A549 (cell line): Measurements from ENCODE around the gene C11orf86. TPM values are rescaled to one million over a fixed set of nuclear protein-coding genes. Genes with fewer than 3 reads are reported as not detected.
A peak's percentile ranks its signal among the peaks of the same experiment; 100 is the strongest.
"Not testable (repeated sequence)": the region's sequence is repeated elsewhere in the genome, so short reads cannot be mapped to it uniquely, and the experiment has no call there.

Source experiments
- ATAC-seq, 2 experiments: fragments of 200-7000 bp in 1 of 2; fragments of >200 bp in 1 of 2; cut with Nextera tagmentation in 1 of 2; cut with Tn5 transposase in 1 of 2; 3 replicates each; pipeline versions ENCODE4 v1.8.0 to v1.9.1; 2018 to 2020; ENCODE audit warnings: mild to moderate bottlenecking in 1 of 2, moderate library complexity in 1 of 2
- CTCF ChIA-PET: fragments of 300-600 bp; sonication (Branson Sonifier 250); formaldehyde crosslinking; extraction: SDS; loops from one replicate; lab custom pipeline; 2021; ENCODE audit warnings: antibody characterized with exemption, inconsistent platforms; lab: Yijun Ruan, JAX
- POLR2A ChIA-PET: fragments of 350-600 bp; formaldehyde crosslinking; extraction: SDS; loops from one replicate; lab custom pipeline; 2021; ENCODE audit warnings: antibody characterized with exemption, inconsistent platforms; lab: Yijun Ruan, JAX
- DNase-seq, 2 experiments: peaks; one replicate each; pipeline versions ENCODE4 v3.0.0 to v3.0.0-alpha.2; 2011 to 2016; ENCODE audit warnings: low read depth in 1 of 2, low spot score in 1 of 2
- FAIRE-seq: peaks from 2 replicates; lab custom pipeline; 2011; peaks lifted over from hg19 to GRCh38; lab: Jason Lieb, UNC
- H3K27ac ChIP-seq, 2 experiments: fragments of >200 bp; sonication (Bioruptor Twin); formaldehyde crosslinking; 3 replicates each; pipeline ENCODE4 v1.5.1; 2016 to 2017
- H3K4me1 ChIP-seq: fragments of >200 bp; sonication (Bioruptor Twin); formaldehyde crosslinking; 3 replicates; pipeline ENCODE4 v1.6.1; 2016
- H3K4me2 ChIP-seq: fragments of >200 bp; sonication (Bioruptor Twin); formaldehyde crosslinking; 3 replicates; pipeline ENCODE4 v1.6.1; 2016
- H3K4me3 ChIP-seq: fragments of >200 bp; sonication (Bioruptor Twin); formaldehyde crosslinking; 3 replicates; pipeline ENCODE4 v1.5.1; 2016
- H3K9me3 ChIP-seq: fragments of >200 bp; sonication (Bioruptor Twin); formaldehyde crosslinking; 3 replicates; pipeline ENCODE4 v1.6.1; 2016
- ATOH8 ChIP-seq: fragments of 250-450 bp; sonication (Bioruptor Pico); IDR thresholded peaks from 2 replicates; pipeline ENCODE4 v1.5.0; 2020; ENCODE audit warnings: low read depth, mild to moderate bottlenecking, moderate library complexity
- CBX8 ChIP-seq: fragments of 200-600 bp; sonication (generic); IDR thresholded peaks from 2 replicates; pipeline ENCODE4 v1.6.1; 2016
- CHD4 ChIP-seq: fragments of 200-600 bp; sonication (generic); IDR thresholded peaks from 2 replicates; pipeline ENCODE4 v1.6.1; 2016; ENCODE audit warnings: antibody characterized with exemption, mild to moderate bottlenecking, borderline replicate concordance
- EHF ChIP-seq: fragments of 250-450 bp; sonication (Bioruptor Pico); IDR thresholded peaks from 2 replicates; pipeline ENCODE4 v1.5.0; 2020; ENCODE audit warnings: mild to moderate bottlenecking
- EP300 ChIP-seq, 2 experiments: fragments of >200 bp; sonication (Bioruptor Twin); formaldehyde crosslinking; IDR thresholded peaks; 2 replicates in 1 of 2; 3 replicates in 1 of 2; pipeline ENCODE4 v1.6.1; 2016 to 2017
- ESRRA ChIP-seq: fragments of 150-350 bp; IDR thresholded peaks from 2 replicates; pipeline ENCODE4 v1.6.1; 2014; ENCODE audit warnings: mild to moderate bottlenecking, low read length, borderline replicate concordance
- FOSL2 ChIP-seq, 2 experiments: fragments of 450-650 bp in 1 of 2; fragments of >200 bp in 1 of 2; sonication (Bioruptor Twin) in 1 of 2; formaldehyde crosslinking; IDR thresholded peaks; 2 replicates each; pipeline versions ENCODE4 v1.5.0 to v1.6.1; 2016 to 2020; ENCODE audit warnings: mild to moderate bottlenecking in 1 of 2, moderate library complexity in 1 of 2
- FOXS1 ChIP-seq: fragments of 250-450 bp; sonication (Bioruptor Pico); IDR thresholded peaks from 2 replicates; pipeline ENCODE4 v1.5.0; 2020; ENCODE audit warnings: mild to moderate bottlenecking, moderate library complexity
- HES2 ChIP-seq: fragments of >200 bp; sonication (Bioruptor Twin); formaldehyde crosslinking; IDR thresholded peaks from 2 replicates; pipeline ENCODE4 v1.6.1; 2016
- HEYL ChIP-seq: fragments of 250-450 bp; sonication (Bioruptor Pico); IDR thresholded peaks from 2 replicates; pipeline ENCODE4 v1.8.0; 2021; ENCODE audit warnings: mild to moderate bottlenecking, moderate library complexity
- HOXB5 ChIP-seq: fragments of 250-450 bp; sonication (Bioruptor Pico); IDR thresholded peaks from 2 replicates; pipeline ENCODE4 v1.5.0; 2020; ENCODE audit warnings: mild to moderate bottlenecking, moderate library complexity
- JUNB ChIP-seq: fragments of >200 bp; sonication (Bioruptor Twin); formaldehyde crosslinking; IDR thresholded peaks from 2 replicates; pipeline ENCODE4 v1.6.1; 2016
- KDM1A ChIP-seq: fragments of 200-600 bp; sonication (generic); IDR thresholded peaks from 2 replicates; pipeline ENCODE4 v1.6.1; 2016; ENCODE audit warnings: low read depth, mild to moderate bottlenecking
- KDM5A ChIP-seq: fragments of 200-600 bp; sonication (generic); IDR thresholded peaks from 2 replicates; pipeline ENCODE4 v1.6.1; 2016; ENCODE audit warnings: antibody characterized with exemption, mild to moderate bottlenecking
- MAZ ChIP-seq: fragments of 150-350 bp; IDR thresholded peaks from 2 replicates; pipeline ENCODE4 v1.6.1; 2014; ENCODE audit warnings: antibody characterized with exemption, low read depth, low read length, borderline replicate concordance
- NPAS2 ChIP-seq: fragments of 250-450 bp; sonication (Bioruptor Pico); IDR thresholded peaks from 2 replicates; pipeline ENCODE4 v1.8.0; 2022; ENCODE audit warnings: mild to moderate bottlenecking, moderate library complexity, borderline replicate concordance
- NR3C1 ChIP-seq: fragments of >200 bp; sonication (Bioruptor Twin); formaldehyde crosslinking; IDR thresholded peaks from 3 replicates; pipeline ENCODE4 v1.6.1; 2017
- POLR2AphosphoS2 ChIP-seq: conservative IDR thresholded peaks from 2 replicates; pipeline ENCODE4 v1.6.1; 2012; ENCODE audit warnings: low read length, improper control_type of control experiment, inconsistent platforms
- RAD21 ChIP-seq, 2 experiments: fragments of >200 bp in 1 of 2; sonication (Bioruptor Twin) in 1 of 2; formaldehyde crosslinking in 1 of 2; IDR thresholded peaks in 1 of 2; conservative IDR thresholded peaks in 1 of 2; 2 replicates in 1 of 2; 3 replicates in 1 of 2; pipeline ENCODE4 v1.6.1; 2012 to 2018; ENCODE audit warnings: inconsistent platforms in 1 of 2
- RARB ChIP-seq: fragments of 250-450 bp; sonication (Bioruptor Pico); IDR thresholded peaks from 2 replicates; pipeline ENCODE4 v1.8.0; 2021; ENCODE audit warnings: mild to moderate bottlenecking, moderate library complexity
- RNF2 ChIP-seq: fragments of 200-600 bp; sonication (generic); IDR thresholded peaks from 2 replicates; pipeline ENCODE4 v1.6.1; 2016; ENCODE audit warnings: low read depth, mild to moderate bottlenecking, antibody characterized with exemption, moderate library complexity, borderline replicate concordance
- TP53 ChIP-seq: fragments of 250-450 bp; sonication (Bioruptor Pico); IDR thresholded peaks from 2 replicates; pipeline ENCODE4 v1.5.0; 2021; ENCODE audit warnings: mild to moderate bottlenecking, moderate library complexity
- USF2 ChIP-seq: fragments of 450-650 bp; IDR thresholded peaks from 2 replicates; pipeline ENCODE4 v1.6.1; 2014; ENCODE audit warnings: antibody characterized with exemption
- ZFP36 ChIP-seq: fragments of 450-650 bp; IDR thresholded peaks from 2 replicates; pipeline ENCODE4 v1.6.1; 2014; ENCODE audit warnings: borderline replicate concordance; ENCODE audit not compliant: partially characterized antibody
- WGBS: methylation state at CpG from one replicate; pipeline ENCODE4 v1.1.6; 2017; ENCODE audit errors: missing lambda C conversion rate; 5-methylcytosine and 5-hydroxymethylcytosine counted together
- polyA plus RNA-seq, 4 experiments: library from polyadenylated mRNA; depleted of rRNA in 3 of 4; stranded (reverse); fragments of >200 nt; fragmentation: RNase III in 1 of 4; extraction: RNeasy Plus Mini Kit Qiagen cat#74134 plus additional on column Dnase treatment in 1 of 4; gene quantifications; 2 replicates in 3 of 4; 3 replicates in 1 of 4; pipeline ENCODE4 v1.2.3, GENCODE V29; 2011 to 2017

C11orf86 gene
- polyA plus RNA-seq, 2 of the 4 experiments (the other 2 are of a cell fraction): 9.3 to 56.4 TPM

GRCh38 chr11:67002921-67003411, 27.9 kb downstream of the C11orf86 start:
- WGBS: 90% methylated on average over 5 of the region's 5 CpGs
- CTCF ChIA-PET: interaction anchor here (1.2 kb wide), 1 partner anchor 27 kb away, joined by 3 read pairs; no protein-coding TSS in a partner anchor

GRCh38 chr11:67005200-67005599, 30.1 kb downstream of the C11orf86 start:
- not testable (repeated sequence) for H3K4me3 ChIP-seq, H3K9me3 ChIP-seq, FAIRE-seq, H3K4me1 ChIP-seq, ATAC-seq, H3K4me2 ChIP-seq, H3K27ac ChIP-seq, DNase-seq
- ChIA-PET POLR2A (interaction anchor here (0.7 kb wide), 1 partner anchor 47 kb away, joined by 5 read pairs; no protein-coding TSS in a partner anchor), CTCF (interaction anchor here (1.3 to 1.8 kb wide), 2 partner anchors 17 to 29 kb away, joined by 7 read pairs; partner anchors contain the start of gene SYT12)
- 93% methylated on average over 8 of the region's 8 CpGs for WGBS

More at GRCh38 chr11:67002921-67003411, 27.9 kb downstream of the C11orf86 start:
- H3K9me3 ChIP-seq: no peaks in the 10 kb centered on the region
- TF ChIP-seq KDM5A (no peak), NPAS2 (CRISPR knock-in tag) (no peak), RAD21 (conservative IDR thresholded peaks at IDR 0.05 in 1 of 2, IDR thresholded peaks at IDR 0.05 in 1 of 2) (no peak)
- TF ChIP-seq, all 56 proteins: peak for 0
- POLR2A ChIA-PET: no interaction called here
- H3K27ac ChIP-seq: peak overlapping the region in 1 of 2 experiments; percentile 24; a peak in 2 of 6 replicates
- H3K4me1 ChIP-seq: no peaks in the 10 kb centered on the region
- H3K4me2 ChIP-seq: no peak overlapping the region
- no peak overlapping the region for H3K4me3 ChIP-seq
- DNase-seq (no peak), FAIRE-seq (no peak), ATAC-seq (no peak)

- ATAC-seq (peak; percentile 74 to 91; a peak in 5 of 6 replicates), FAIRE-seq (no peak)
- 66% methylated on average over 14 of the region's 14 CpGs for WGBS
These were observed 31.2 kb downstream of the C11orf86 start for GRCh38 chr11:67006029-67006884.

GRCh38 chr11:67007126-67007525, 32.0 kb downstream of the C11orf86 start:
- no peak for DNase-seq
- ATAC-seq: no peak
- no peaks in the 10 kb centered on the region for H3K9me3 ChIP-seq
- ChIA-PET CTCF (interaction anchor here (0.8 to 4.7 kb wide), 3 partner anchors 10 to 428 kb away, joined by 3 to 24 read pairs (median 6); partner anchors contain the start of gene SYT12), POLR2A (no interaction called here)
- no peak for FAIRE-seq
- H3K4me1 ChIP-seq: no peaks in the 10 kb centered on the region
- no peak overlapping the region for H3K4me3 ChIP-seq
- H3K4me2 ChIP-seq: no peak overlapping the region
- TF ChIP-seq HES2: no peak
- TF ChIP-seq NR3C1: no peak
- TF ChIP-seq POLR2AphosphoS2: no peak
- no peak for TF ChIP-seq ATOH8 (CRISPR knock-in tag)
- TF ChIP-seq RNF2: no peak
- TF ChIP-seq EHF (CRISPR knock-in tag): no peak
- TF ChIP-seq CBX8: no peak
- TF ChIP-seq ZFP36: no peak
- no peak for TF ChIP-seq KDM1A
- no peak for TF ChIP-seq HEYL (CRISPR knock-in tag)
- no peak for TF ChIP-seq CHD4
- TF ChIP-seq TP53 (CRISPR knock-in tag): no peak
- no peak for TF ChIP-seq RAD21 (conservative IDR thresholded peaks at IDR 0.05 in 1 of 2, IDR thresholded peaks at IDR 0.05 in 1 of 2)
- TF ChIP-seq RARB (CRISPR knock-in tag): no peak
- H3K27ac ChIP-seq: peak overlapping the region in 1 of 2 experiments; percentile 68; a peak in 3 of 6 replicates
- 94% methylated on average over 7 of the region's 7 CpGs for WGBS

More at GRCh38 chr11:67006029-67006884, 31.2 kb downstream of the C11orf86 start:
- CTCF ChIA-PET: interaction anchor here (0.5 to 1.8 kb wide), 6 partner anchors 11 to 340 kb away, joined by 3 to 7 read pairs (median 6); partner anchors contain the start of gene SYT12
- H3K9me3 ChIP-seq: no peaks in the 10 kb centered on the region
- H3K4me1 ChIP-seq: no peaks in the 10 kb centered on the region
- POLR2A ChIA-PET: no interaction called here
- DNase-seq: peak; percentile 91 to 92
- H3K4me2 ChIP-seq: peak overlapping the region; percentile 37; the same call in 2 of the 3 replicates
- no peak for TF ChIP-seq EP300 (IDR thresholded peaks at IDR 0.05)
- no peak for TF ChIP-seq MAZ
- no peak for TF ChIP-seq FOXS1 (CRISPR knock-in tag)
- TF ChIP-seq ZFP36: no peak
- no peak for TF ChIP-seq TP53 (CRISPR knock-in tag)
- no peak for TF ChIP-seq HEYL (CRISPR knock-in tag)
- no peak for TF ChIP-seq ESRRA
- no peak for TF ChIP-seq JUNB
- TF ChIP-seq FOSL2 (IDR thresholded peaks at IDR 0.05): no peak
- TF ChIP-seq FOSL2 (CRISPR knock-in tag; IDR thresholded peaks at IDR 0.05): 0 out of 2 replicates have a peak, but pooled peaks have one; percentile 3
- peak; percentile 15; the same call in 1 of the 2 replicates for TF ChIP-seq HOXB5 (CRISPR knock-in tag)
- TF ChIP-seq USF2: peak; percentile 99
- TF ChIP-seq RAD21 (conservative IDR thresholded peaks at IDR 0.05 in 1 of 2, IDR thresholded peaks at IDR 0.05 in 1 of 2): no peak
- TF ChIP-seq NPAS2 (CRISPR knock-in tag): no peak
- TF ChIP-seq, all 56 proteins: peak for 3
- Histone ChIP-seq H3K4me3 (no peak overlapping the region), H3K27ac (peak overlapping the region in 1 of 2 experiments; percentile 68; a peak in 3 of 6 replicates)
